ENCODE data around the gene P4HB.

The P4HB gene

GRCh38 chr17:81825841-81826466, 34.4 kb downstream of the P4HB start:
- ChIA-PET POLR2A (interaction anchor here (0.6 to 1.7 kb wide), 6 partner anchors 65 to 310 kb away, joined by 3 to 6 read pairs (median 4); partner anchors contain the start of genes ALYREF and SLC25A10), CTCF (interaction anchor here (0.6 kb wide), 1 partner anchor 326 kb away, joined by 4 read pairs; no protein-coding TSS in a partner anchor)
- H3K27ac ChIP-seq (ENCODE audit: extremely low read depth, low read depth, low read length) = no peak overlapping the region
- H3K4me3 ChIP-seq (ENCODE audit: low read depth, low read length) = no peak overlapping the region
- H3K4me1 ChIP-seq (ENCODE audit: control insufficient read depth, insufficient read depth, low read length) = peaks cover 10% of the 10 kb centered on the region
- no peaks in the 10 kb centered on the region for H3K9me3 ChIP-seq (ENCODE audit: control insufficient read depth, insufficient read depth, low read depth, low read length)
- peaks cover 0 to 10% of the 10 kb centered on the region in 2 experiments; a peak in 2 of 3 replicates for H3K36me3 ChIP-seq (ENCODE audit: control insufficient read depth in 2 of 2, insufficient read depth in 1 of 2, low read length in 2 of 2)
- TF ChIP-seq KLF7 (tag by site-specific recombination; IDR thresholded peaks at IDR 0.05; ENCODE audit: borderline replicate concordance) (no peak), KLF16 (tag by site-specific recombination; IDR thresholded peaks at IDR 0.05) (no peak), ZNF701 (tag by site-specific recombination; IDR thresholded peaks at IDR 0.05) (no peak), ZNF529 (tag by site-specific recombination; IDR thresholded peaks at IDR 0.05; ENCODE audit: insufficient replicate concordance) (no peak), ZSCAN5A (tag by site-specific recombination; IDR thresholded peaks at IDR 0.05) (no peak), ZNF335 (tag by site-specific recombination; conservative IDR thresholded peaks at IDR 0.05) (no peak), ZNF16 (tag by site-specific recombination; IDR thresholded peaks at IDR 0.05; ENCODE audit: low read depth) (no peak), ZFHX2 (tag by site-specific recombination; conservative IDR thresholded peaks at IDR 0.05) (peak; percentile 67), BCL11B (tag by site-specific recombination; IDR thresholded peaks at IDR 0.05; ENCODE audit: low read depth) (0 out of 2 replicates have a peak, but pooled peaks have one; percentile 16), ZNF37A (tag by site-specific recombination; IDR thresholded peaks at IDR 0.05) (no peak), ZNF391 (tag by site-specific recombination; IDR thresholded peaks at IDR 0.05; ENCODE audit: borderline replicate concordance, low read depth) (no peak), ZSCAN4 (tag by site-specific recombination; IDR thresholded peaks at IDR 0.05) (peak; percentile 49; the same call in 1 of the 2 replicates), KLF1 (tag by site-specific recombination; IDR thresholded peaks at IDR 0.05) (no peak), ZNF114 (tag by site-specific recombination; IDR thresholded peaks at IDR 0.05) (no peak), ZSCAN23 (tag by site-specific recombination; IDR thresholded peaks at IDR 0.05) (no peak), PRDM6 (tag by site-specific recombination; IDR thresholded peaks at IDR 0.05) (no peak), ZNF707 (tag by site-specific recombination; IDR thresholded peaks at IDR 0.05) (no peak), ZNF501 (tag by site-specific recombination; IDR thresholded peaks at IDR 0.05) (no peak), GLIS2 (tag by site-specific recombination; IDR thresholded peaks at IDR 0.05) (0 out of 2 replicates have a peak, but pooled peaks have one; percentile 40), PRDM1 (tag by site-specific recombination; IDR thresholded peaks at IDR 0.05) (no peak), TRIM28 (IDR thresholded peaks at IDR 0.05; ENCODE audit: borderline replicate concordance, low read length) (no peak)
- TF ChIP-seq, protein P1, sequence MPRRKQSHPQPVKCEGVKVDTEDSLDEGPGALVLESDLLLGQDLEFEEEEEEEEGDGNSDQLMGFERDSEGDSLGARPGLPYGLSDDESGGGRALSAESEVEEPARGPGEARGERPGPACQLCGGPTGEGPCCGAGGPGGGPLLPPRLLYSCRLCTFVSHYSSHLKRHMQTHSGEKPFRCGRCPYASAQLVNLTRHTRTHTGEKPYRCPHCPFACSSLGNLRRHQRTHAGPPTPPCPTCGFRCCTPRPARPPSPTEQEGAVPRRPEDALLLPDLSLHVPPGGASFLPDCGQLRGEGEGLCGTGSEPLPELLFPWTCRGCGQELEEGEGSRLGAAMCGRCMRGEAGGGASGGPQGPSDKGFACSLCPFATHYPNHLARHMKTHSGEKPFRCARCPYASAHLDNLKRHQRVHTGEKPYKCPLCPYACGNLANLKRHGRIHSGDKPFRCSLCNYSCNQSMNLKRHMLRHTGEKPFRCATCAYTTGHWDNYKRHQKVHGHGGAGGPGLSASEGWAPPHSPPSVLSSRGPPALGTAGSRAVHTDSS (tag by site-specific recombination; IDR thresholded peaks at IDR 0.05) = no peak
- TF ChIP-seq, protein P2, sequence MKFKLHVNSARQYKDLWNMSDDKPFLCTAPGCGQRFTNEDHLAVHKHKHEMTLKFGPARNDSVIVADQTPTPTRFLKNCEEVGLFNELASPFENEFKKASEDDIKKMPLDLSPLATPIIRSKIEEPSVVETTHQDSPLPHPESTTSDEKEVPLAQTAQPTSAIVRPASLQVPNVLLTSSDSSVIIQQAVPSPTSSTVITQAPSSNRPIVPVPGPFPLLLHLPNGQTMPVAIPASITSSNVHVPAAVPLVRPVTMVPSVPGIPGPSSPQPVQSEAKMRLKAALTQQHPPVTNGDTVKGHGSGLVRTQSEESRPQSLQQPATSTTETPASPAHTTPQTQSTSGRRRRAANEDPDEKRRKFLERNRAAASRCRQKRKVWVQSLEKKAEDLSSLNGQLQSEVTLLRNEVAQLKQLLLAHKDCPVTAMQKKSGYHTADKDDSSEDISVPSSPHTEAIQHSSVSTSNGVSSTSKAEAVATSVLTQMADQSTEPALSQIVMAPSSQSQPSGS (tag by site-specific recombination; IDR thresholded peaks at IDR 0.05; ENCODE audit: low read depth) = no peak
- TF ChIP-seq, protein P3, sequence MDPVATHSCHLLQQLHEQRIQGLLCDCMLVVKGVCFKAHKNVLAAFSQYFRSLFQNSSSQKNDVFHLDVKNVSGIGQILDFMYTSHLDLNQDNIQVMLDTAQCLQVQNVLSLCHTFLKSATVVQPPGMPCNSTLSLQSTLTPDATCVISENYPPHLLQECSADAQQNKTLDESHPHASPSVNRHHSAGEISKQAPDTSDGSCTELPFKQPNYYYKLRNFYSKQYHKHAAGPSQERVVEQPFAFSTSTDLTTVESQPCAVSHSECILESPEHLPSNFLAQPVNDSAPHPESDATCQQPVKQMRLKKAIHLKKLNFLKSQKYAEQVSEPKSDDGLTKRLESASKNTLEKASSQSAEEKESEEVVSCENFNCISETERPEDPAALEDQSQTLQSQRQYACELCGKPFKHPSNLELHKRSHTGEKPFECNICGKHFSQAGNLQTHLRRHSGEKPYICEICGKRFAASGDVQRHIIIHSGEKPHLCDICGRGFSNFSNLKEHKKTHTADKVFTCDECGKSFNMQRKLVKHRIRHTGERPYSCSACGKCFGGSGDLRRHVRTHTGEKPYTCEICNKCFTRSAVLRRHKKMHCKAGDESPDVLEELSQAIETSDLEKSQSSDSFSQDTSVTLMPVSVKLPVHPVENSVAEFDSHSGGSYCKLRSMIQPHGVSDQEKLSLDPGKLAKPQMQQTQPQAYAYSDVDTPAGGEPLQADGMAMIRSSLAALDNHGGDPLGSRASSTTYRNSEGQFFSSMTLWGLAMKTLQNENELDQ (tag by site-specific recombination; IDR thresholded peaks at IDR 0.05; ENCODE audit: low read depth) = no peak

All from HEK293 (cell line).